Neural cell (in vitro differentiated cells): ENCODE results near the gene RIMKLB.

ENCODE experiments used
- CTCF ChIP-seq: fragments of 450-650 bp; IDR thresholded peaks from 2 replicates; pipeline ENCODE4 v1.5.1; 2014; ENCODE audit warnings: antibody characterized with exemption, mild to moderate bottlenecking, moderate library complexity; ENCODE audit not compliant: poor library complexity, severe bottlenecking
- EP300 ChIP-seq: fragments of 450-650 bp; conservative IDR thresholded peaks from 2 replicates; pipeline ENCODE4 v1.6.1; 2014; ENCODE audit warnings: antibody characterized with exemption, mild to moderate bottlenecking, moderate library complexity; ENCODE audit not compliant: poor library complexity, severe bottlenecking
- POLR2AphosphoS5 ChIP-seq: IDR thresholded peaks from 2 replicates; pipeline ENCODE4 v1.6.1; 2012
- RAD21 ChIP-seq: fragments of 450-650 bp; conservative IDR thresholded peaks from 2 replicates; pipeline ENCODE4 v1.6.1; 2014; ENCODE audit warnings: antibody characterized with exemption, mild to moderate bottlenecking, moderate library complexity
- REST ChIP-seq: IDR thresholded peaks from 2 replicates; pipeline ENCODE4 v1.6.1; 2012; ENCODE audit warnings: borderline replicate concordance
- TAF1 ChIP-seq: IDR thresholded peaks from 2 replicates; pipeline ENCODE4 v1.6.1; 2012; ENCODE audit warnings: low read depth

- TF ChIP-seq POLR2AphosphoS5 (no peak), CTCF (no peak), EP300 (no peak), RAD21 (no peak), REST (no peak), TAF1 (no peak)
These were observed 125.9 kb downstream of the RIMKLB start for GRCh38 chr12:8823565-8824300.
